Tibial nerve (tissue), 4 donors: Measurements from ENCODE around the gene PTPRM.

Source experiments
- EP300 ChIP-seq, 2 donors: sonication (generic); formaldehyde crosslinking; IDR thresholded peaks; one replicate each; pipeline ENCODE4 v1.6.1; 2017; ENCODE audit warnings: antibody characterized with exemption in 2 of 2, mild to moderate bottlenecking in 1 of 2
- POLR2A ChIP-seq, 2 donors: fragments of 450-650 bp; IDR thresholded peaks; one replicate each; pipeline ENCODE4 v1.6.1; 2017; ENCODE audit warnings: antibody characterized with exemption in 2 of 2, mild to moderate bottlenecking in 2 of 2, moderate library complexity in 2 of 2
- TF ChIP-seq, protein P1 (sequence below), 5 experiments: fragments of 200-600 bp in 3 of 5; fragments of 450-650 bp in 2 of 5; sonication (generic) in 3 of 5; IDR thresholded peaks; one replicate each; pipeline ENCODE4 v1.5.1; 2016 to 2019; ENCODE audit warnings: antibody characterized with exemption in 5 of 5, mild to moderate bottlenecking in 3 of 5, moderate library complexity in 2 of 5

DNA sequence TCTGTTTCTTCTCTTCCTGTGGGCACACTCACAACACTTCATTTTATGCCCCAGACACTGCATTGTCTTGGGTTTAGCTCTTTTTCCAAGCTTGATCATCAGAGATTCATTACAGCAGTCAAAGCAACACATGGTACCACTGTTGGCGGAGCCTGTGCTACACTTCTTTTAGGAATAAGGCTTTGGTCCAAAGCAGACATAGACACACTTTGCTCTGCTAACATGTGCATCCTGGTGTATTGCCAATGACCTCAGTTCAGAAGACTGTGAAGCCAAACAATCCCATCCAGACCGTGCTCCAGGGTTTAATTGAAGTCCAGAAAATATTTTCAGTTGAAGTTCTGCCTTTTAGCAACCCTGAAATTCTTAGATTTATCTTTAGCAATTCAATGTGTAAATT is 687.5 kb downstream of the PTPRM start:
- no peak for TF ChIP-seq POLR2A (IDR thresholded peaks at IDR 0.05)
- TF ChIP-seq, protein P1, sequence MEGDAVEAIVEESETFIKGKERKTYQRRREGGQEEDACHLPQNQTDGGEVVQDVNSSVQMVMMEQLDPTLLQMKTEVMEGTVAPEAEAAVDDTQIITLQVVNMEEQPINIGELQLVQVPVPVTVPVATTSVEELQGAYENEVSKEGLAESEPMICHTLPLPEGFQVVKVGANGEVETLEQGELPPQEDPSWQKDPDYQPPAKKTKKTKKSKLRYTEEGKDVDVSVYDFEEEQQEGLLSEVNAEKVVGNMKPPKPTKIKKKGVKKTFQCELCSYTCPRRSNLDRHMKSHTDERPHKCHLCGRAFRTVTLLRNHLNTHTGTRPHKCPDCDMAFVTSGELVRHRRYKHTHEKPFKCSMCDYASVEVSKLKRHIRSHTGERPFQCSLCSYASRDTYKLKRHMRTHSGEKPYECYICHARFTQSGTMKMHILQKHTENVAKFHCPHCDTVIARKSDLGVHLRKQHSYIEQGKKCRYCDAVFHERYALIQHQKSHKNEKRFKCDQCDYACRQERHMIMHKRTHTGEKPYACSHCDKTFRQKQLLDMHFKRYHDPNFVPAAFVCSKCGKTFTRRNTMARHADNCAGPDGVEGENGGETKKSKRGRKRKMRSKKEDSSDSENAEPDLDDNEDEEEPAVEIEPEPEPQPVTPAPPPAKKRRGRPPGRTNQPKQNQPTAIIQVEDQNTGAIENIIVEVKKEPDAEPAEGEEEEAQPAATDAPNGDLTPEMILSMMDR (IDR thresholded peaks at IDR 0.05), result no peak
- TF ChIP-seq EP300 (IDR thresholded peaks at IDR 0.05), result no peak
